M059J (cell line): ENCODE measurements around the gene RASGRP4. TPM values are rescaled to one million over a fixed set of nuclear protein-coding genes. Genes with fewer than 3 reads are reported as not detected.
"Not testable (repeated sequence)": the region's sequence is repeated elsewhere in the genome, so short reads cannot be mapped to it uniquely, and the experiment has no call there.

Experiments
- DNase-seq: peaks from one replicate; pipeline ENCODE4 v3.0.0-alpha.2; 2012; ENCODE audit warnings: low read depth
- total RNA-seq: library from RNA; depleted of rRNA; stranded (reverse); fragments of >200 nt; shearing (Covaris generic); gene quantifications from 2 replicates; pipeline ENCODE4 v1.2.3, GENCODE V29; 2014

Gene RASGRP4
- total RNA-seq, 1 experiment from 2014 or later, result not detected

DNA sequence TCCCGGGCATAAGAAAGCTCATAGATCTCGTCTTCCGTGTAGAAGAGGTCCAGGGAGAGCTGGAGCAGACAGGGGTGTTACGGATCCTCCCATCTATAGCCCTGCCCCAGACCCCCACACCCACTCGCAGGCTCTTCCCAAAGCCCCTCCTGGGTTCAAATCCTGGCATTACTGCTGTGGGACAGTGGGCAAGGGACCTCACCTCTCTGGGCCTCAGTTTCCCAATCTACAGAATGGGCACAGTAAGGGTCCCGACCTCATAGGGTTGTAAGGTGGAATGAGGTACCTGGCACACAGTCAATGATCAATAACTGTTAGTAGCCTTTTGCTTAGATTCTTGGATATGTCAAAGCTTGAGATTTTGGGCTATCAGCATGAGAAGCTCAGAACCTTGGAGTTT lies 12.6 kb downstream of the RASGRP4 start:
- DNase-seq, result no peak

DNA sequence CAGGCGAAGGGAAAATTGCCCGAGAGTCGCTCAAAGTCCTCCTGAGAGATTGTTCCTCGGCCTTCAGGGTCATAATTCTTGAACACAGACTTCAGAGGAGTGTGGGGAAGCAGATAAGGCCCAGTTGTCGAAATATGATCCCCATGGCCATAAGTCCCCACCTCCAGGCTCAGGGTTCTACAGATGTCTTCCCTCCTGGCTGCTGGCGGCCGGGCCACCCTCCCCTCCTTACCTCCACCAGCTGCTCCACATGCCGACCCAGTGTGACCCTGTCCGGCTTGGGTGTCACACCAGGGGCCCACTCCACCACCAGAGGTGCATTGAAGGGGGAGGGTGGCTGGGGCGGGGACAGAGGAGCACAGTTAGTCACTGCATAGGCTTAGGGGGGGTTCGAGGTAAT lies 13.1 kb downstream of the RASGRP4 start:
- DNase-seq, result no peak

DNA sequence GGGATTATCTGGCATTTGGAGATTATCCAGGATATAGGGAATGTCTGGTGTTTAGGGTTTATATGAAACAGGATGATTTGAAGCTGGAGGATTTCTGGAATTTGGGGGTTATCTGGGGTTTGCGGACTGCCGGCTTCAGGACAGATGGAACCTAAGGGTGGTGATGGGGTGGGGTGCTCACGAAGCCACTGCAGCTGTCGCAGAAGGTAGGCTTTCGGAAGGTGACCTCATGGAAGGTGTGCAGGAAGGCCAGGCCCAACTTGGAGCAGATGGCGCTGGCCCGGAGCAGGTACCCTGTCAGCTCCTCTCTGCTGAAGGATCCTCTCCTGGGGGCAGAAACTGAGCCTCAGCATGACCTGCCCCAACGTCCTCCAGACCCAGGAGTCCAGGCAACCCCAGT lies 13.5 kb downstream of the RASGRP4 start:
- DNase-seq, result no peak

- DNase-seq, result not testable (repeated sequence)
Measured at GRCh38 chr19:38411898-38412297, 14.1 kb downstream of the RASGRP4 start.

DNA sequence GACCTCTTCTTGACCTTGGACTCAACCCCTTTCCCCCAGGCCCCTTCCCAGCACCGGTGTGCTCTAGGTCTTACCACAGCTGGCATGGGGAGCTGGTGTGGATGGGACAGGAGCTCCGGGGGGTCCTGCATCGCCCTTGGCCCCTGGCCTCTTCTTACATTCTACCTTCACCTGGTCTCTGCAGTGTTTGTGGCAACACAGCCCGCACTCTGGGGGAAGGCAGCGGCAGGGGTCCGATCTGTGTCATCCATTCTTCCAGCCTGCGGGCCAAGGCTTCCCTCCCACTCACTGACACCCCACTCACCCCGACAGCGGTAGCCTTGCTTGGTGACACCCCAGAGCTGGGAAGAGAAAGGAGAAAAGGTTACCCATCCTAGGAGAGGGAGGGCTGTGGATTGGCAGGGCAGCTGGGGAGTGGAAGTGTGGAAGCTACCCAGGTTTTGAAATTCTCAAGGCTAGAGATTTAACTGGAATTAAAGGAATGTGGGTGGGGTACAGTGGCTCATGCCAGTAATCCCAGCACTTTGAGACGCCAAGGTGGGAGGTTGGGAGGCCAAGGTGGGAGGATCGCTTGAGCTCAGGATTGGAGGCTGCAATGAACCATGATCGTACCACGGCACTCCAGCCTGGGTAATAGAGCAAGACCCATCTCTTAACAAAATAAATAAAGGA lies 14.8 kb downstream of the RASGRP4 start:
- no peak for DNase-seq

GRCh38 chr19:38410407-38410806 lies 15.6 kb downstream of the RASGRP4 start:
- not testable (repeated sequence) for DNase-seq

- peak; percentile 58 for DNase-seq
Measured at GRCh38 chr19:38409631-38410133, 16.3 kb downstream of the RASGRP4 start.

DNA sequence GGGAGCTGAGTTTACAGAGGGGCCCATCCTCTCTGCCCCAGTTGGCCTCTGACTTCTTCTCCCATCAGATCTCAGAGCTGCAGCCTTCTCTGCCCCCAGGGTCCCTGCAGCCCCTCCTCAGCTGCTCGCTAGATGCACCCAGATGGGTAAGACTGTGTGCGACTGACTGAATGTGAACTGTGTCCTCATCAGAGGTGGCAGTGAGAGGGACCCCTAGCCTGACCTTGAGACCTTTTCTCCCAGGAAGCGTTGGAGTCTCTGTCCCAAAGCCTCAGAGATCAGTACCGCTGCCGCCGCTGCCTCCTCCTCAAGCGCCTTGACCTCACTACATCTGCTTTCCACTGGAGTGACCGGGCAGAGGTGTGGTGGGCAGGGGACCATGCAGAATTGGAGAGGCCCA lies 20.7 kb downstream of the RASGRP4 start:
- no peak for DNase-seq

DNA sequence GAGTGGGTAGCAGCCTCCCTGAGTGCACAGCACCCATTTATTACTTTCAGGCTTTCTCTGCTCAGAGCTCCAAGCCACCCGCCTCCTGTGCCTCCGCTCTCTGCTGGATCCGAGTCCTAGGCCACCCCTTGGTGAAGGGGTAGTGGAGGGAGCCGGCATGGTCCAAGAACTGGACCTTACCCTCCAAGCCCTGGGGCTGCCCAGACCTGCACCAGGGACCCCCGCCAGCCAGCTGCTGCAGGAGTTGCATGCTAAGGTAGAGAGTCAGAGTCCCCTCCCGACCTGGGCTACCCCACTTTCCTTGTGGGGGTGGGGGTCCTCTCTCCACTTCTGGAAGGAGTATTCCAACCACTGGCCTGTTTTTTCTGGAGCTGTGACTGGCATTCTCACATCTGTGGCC lies 21.2 kb downstream of the RASGRP4 start:
- DNase-seq, result no peak

DNA sequence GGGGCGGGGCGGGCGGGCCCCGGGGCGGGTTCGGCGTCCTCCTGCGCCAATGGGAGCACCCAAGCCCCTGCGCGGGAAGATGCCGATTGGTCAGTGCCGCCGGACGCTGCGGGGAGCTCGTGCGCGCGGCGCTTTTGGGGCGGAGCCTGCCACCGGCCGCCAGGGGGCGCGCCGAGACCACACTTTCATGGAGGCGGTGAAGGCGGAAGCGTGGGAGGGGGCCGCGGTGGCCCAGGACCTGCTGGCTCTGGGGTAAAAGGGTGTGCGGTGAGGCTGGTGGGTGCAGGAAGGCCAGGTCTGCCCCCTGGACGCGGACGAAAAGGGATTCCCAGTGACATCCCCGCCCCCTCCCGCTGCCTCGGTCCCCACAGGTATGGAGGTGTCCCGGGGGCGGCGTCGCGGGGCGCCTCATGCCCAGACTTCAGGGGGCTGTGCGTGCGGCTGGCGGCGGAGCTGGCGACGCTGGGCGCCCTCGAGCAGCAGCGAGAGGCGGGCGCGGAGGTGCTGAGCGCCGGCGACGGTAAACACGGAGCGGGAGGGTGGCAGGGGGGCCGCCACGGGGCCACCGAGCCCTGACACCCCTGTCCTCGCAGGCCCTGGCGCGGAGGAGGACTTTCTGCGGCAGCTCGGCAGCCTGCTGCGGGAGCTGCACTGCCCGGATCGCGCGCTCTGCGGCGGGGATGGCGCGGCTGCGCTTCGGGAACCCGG lies 22.9 kb downstream of the RASGRP4 start, which contains the start of gene FAM98C:
FAM98C (plus strand) TSS at position 127 of the 708 bp plus-strand sequence; CDS start at position 188, 61 bp downstream.
- DNase-seq, result peak; percentile 95

- DNase-seq, result no peak
Measured at GRCh38 chr19:38402623-38402966, 23.4 kb downstream of the RASGRP4 start.

DNA sequence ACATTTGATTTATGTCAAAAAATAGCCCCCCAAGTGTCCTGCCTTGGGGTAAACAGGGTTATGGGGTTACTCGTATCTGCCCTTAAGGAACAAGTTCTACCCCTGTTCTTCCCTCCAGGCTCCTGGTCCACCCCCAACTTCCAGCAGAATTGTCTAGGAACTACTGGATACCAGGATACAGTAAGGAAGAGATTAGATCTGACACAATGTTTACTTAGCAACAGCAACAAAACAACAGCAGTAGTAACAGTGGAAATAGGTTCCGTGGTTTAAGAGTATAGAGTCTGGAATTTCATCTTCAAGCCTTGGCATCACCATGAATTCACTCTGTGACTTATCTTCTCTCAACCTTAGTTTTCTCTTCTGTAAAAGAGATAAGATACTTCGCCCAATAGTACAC lies 24.9 kb downstream of the RASGRP4 start:
- peak; percentile 80 for DNase-seq

DNA sequence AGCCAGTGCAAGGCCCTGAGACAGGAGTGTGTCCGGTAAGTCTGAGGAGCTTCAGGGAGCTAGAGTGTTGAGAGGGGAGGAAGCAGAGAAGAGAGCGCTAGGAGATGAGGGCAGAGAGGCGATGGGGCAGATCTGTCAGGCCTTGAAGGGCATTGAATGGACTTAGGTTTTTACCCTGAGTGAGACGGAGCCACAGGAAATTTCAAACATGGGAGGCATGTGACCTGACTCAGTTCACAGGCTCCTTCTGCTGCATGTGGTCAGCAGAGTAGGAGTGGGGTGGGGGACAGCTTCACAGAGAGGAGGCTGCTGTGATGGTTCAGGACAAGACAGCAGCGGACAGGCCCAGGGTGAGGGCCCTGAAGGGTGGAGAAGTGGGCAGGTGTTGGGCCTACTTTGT lies 25.7 kb downstream of the RASGRP4 start:
- DNase-seq, result peak; percentile 23

DNA sequence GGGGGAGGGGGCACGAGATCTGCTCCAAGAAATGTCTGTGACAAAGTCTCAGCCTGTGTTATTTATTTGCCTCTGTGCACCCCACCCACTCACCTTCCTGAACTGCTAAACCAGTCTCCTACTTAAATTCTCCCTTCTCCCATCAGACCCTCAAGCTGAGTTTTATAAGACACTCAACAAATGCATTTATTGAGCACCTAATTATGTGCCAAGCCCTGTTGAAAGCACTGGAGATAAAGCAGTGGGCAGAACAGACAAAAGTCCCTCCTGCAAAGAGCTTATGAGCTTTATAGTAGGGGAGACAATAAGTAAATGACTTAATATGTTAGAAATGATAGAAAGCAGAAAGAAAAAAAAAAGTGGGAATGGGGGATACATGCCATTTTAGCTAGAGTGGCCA lies 26.5 kb downstream of the RASGRP4 start:
- DNase-seq, result no peak

GRCh38 chr19:38399081-38399480 lies 26.9 kb downstream of the RASGRP4 start:
- DNase-seq, result no peak

GRCh38 chr19:38395381-38396114 lies 30.5 kb downstream of the RASGRP4 start:
- DNase-seq, result no peak

DNA sequence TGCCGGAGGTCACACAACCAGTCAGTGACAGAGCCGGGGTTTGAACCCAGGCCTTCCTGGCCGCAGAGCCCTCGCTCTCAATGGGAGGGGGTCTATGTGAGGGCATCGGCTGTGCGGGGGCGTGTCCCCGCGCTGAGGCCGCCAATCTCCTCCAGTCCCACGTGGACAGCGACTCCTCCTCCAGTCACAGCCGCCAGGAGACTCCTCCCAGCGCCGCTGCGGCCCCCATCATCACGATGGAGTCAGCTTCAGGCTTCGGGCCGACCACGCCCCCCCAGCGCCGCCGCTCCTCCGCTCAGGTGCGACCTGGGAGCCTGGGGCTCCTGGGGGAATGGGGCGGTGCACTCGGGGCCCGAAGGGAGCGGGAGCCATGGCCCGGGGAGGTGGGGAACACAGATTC lies 31.5 kb downstream of the RASGRP4 start:
- no peak for DNase-seq

GRCh38 chr19:38392707-38393308 lies 33.2 kb downstream of the RASGRP4 start:
- DNase-seq, result peak; percentile 58

DNA sequence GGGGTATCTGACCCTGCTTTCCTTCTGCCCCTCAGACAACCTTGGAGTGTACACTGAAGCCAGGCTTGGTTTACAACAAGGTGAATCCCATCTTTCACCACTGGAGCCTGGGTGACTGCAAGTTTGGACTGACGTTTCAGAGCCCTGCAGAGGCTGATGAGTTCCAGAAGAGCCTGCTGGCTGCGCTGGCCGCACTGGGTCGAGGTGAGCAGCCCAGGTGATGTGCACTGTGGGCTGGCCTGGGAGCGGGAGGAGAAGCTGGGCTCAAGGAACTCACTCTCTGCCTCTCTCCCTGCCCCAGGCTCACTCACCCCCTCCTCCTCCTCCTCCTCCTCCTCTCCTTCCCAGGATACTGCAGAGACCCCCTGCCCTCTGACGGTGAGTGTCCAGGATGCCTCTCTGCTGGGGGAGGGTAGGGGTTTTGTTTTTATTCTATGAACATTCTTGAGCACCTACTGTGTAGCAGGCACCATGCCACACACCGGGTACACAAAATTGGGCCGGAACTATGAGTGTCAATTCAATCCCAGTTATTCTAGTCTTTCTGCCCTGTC lies 34.0 kb downstream of the RASGRP4 start:
- no peak for DNase-seq

DNA sequence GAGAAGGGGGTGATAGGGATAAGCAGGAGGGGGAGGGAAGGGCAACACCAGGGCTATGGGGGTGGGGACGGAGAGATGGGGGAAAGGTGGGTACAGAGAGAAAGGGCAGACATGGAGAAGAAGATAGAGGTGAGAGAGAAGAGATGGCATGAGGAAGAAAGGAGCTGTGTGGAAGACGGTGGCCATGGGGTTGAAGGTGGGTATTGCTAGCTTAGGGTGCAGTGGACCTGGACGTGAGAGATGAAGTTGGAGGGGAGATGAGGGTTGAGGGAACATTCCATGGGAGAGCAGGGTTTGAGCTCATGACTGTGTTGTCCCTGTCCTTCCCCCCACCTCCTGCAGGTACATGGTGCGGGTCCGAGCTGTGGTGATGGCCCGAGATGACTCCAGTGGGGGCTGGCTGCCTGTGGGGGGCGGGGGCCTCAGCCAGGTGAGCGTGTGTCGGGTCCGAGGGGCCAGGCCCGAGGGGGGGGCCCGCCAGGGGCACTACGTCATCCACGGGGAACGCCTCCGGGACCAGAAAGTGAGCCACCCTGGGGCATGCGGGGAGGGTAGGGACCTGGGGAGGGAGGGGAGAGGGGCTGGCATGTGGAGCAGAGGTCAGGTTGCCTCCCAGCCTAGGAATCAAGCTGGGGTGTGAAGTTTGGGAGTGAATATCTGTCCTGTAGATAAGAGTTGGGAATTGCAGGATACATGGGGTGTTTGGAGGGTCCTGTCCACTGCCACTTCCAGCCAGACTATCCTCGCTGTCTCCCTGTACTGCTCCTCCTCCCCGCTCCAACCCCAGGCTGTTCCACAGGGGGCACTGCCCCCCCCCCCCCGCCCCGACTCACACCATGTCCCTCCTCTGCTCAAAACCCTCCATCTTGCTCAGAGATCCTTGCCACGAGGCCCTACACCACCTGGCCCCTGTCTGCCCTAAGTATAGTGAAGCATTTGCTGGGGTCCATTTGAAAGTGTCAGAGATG lies 35.8 kb downstream of the RASGRP4 start:
- DNase-seq, result no peak
